Nephron (organoid): ENCODE measurements around the gene C2CD4C.

ENCODE experiments used
- H3K27ac Mint-ChIP-seq, 3 experiments: 2 replicates each; pipeline ENCODE4 v1.8.0; 2020; ENCODE audit warnings: mixed read lengths in 3 of 3, mild to moderate bottlenecking in 2 of 3, moderate library complexity in 1 of 3
- H3K27me3 Mint-ChIP-seq: 2 replicates; pipeline ENCODE4 v1.8.0; 2021; ENCODE audit warnings: low read depth, mild to moderate bottlenecking, moderate library complexity, mixed read lengths
- H3K36me3 Mint-ChIP-seq: 2 replicates; pipeline ENCODE4 v1.8.0; 2020; ENCODE audit warnings: low read depth, mixed read lengths
- H3K4me1 Mint-ChIP-seq: 2 replicates; pipeline ENCODE4 v1.8.0; 2020; ENCODE audit warnings: mixed read lengths
- H3K4me3 Mint-ChIP-seq, 3 experiments: 2 replicates each; pipeline ENCODE4 v1.8.0; 2020; ENCODE audit warnings: mild to moderate bottlenecking in 3 of 3, mixed read lengths in 3 of 3, moderate library complexity in 2 of 3
- H3K9me3 Mint-ChIP-seq: 2 replicates; pipeline ENCODE4 v1.8.0; 2020; ENCODE audit warnings: mixed read lengths
- TF ChIP-seq, protein P1 (sequence below), 3 experiments: fragments of 200-600 bp; sonication (generic); IDR thresholded peaks; one replicate each; pipeline ENCODE4 v1.5.0; 2021; ENCODE audit warnings: antibody characterized with exemption in 3 of 3; ENCODE audit not compliant: unreplicated experiment in 3 of 3

C2CD4C gene, protein sequence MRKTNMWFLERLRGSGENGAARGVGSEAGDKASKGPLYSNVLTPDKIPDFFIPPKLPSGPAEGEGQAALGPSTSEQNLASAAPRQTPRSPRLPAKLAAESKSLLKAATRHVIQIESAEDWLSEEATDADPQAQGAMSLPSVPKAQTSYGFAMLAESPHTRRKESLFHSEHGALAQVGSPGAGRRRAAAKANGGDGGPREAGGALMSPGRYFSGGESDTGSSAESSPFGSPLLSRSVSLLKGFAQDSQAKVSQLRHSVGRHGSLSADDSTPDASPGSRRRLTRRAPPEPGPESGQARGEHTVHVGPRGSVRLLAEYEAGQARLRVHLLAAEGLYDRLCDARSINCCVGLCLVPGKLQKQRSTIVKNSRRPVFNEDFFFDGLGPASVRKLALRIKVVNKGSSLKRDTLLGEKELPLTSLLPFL

GRCh38 chr19:408902-409515 lies at the start of gene C2CD4C:
Gene C2CD4C, minus strand, starts transcription at chr19:409147. Its CDS starts 786 bp downstream, at chr19:408361.
- no peaks in the 10 kb centered on the region for H3K9me3 Mint-ChIP-seq
- no peaks in the 10 kb centered on the region for H3K36me3 Mint-ChIP-seq
- H3K4me3 Mint-ChIP-seq: peak within 1 kb of the TSS; percentile 92 to 94 (median 92)
- peaks cover 5% of the 10 kb centered on the region for H3K27me3 Mint-ChIP-seq
- peak within 1 kb of the TSS; percentile 71 to 84 (median 81) for H3K27ac Mint-ChIP-seq
- TF ChIP-seq, protein P1, sequence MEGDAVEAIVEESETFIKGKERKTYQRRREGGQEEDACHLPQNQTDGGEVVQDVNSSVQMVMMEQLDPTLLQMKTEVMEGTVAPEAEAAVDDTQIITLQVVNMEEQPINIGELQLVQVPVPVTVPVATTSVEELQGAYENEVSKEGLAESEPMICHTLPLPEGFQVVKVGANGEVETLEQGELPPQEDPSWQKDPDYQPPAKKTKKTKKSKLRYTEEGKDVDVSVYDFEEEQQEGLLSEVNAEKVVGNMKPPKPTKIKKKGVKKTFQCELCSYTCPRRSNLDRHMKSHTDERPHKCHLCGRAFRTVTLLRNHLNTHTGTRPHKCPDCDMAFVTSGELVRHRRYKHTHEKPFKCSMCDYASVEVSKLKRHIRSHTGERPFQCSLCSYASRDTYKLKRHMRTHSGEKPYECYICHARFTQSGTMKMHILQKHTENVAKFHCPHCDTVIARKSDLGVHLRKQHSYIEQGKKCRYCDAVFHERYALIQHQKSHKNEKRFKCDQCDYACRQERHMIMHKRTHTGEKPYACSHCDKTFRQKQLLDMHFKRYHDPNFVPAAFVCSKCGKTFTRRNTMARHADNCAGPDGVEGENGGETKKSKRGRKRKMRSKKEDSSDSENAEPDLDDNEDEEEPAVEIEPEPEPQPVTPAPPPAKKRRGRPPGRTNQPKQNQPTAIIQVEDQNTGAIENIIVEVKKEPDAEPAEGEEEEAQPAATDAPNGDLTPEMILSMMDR (IDR thresholded peaks at IDR 0.05; ENCODE audit: unreplicated experiment in 3 of 3): no peak
- peaks cover 15% of the 10 kb centered on the region for H3K4me1 Mint-ChIP-seq

- no peak overlapping the region for H3K27ac Mint-ChIP-seq
- H3K4me1 Mint-ChIP-seq: peaks cover 9% of the 10 kb centered on the region
- TF ChIP-seq, protein P1 (IDR thresholded peaks at IDR 0.05; ENCODE audit: unreplicated experiment in 3 of 3): no peak
- peaks cover 27% of the 10 kb centered on the region for H3K36me3 Mint-ChIP-seq
- no peak overlapping the region for H3K4me3 Mint-ChIP-seq
- peaks cover 11% of the 10 kb centered on the region for H3K27me3 Mint-ChIP-seq
- H3K9me3 Mint-ChIP-seq: no peaks in the 10 kb centered on the region
These were observed 49.4 kb upstream of the C2CD4C start for GRCh38 chr19:458091-459042.

- TF ChIP-seq, protein P1 (IDR thresholded peaks at IDR 0.05; ENCODE audit: unreplicated experiment in 3 of 3): no peak
- peak overlapping the region in 2 of 3 experiments; percentile 26 to 55 for H3K4me3 Mint-ChIP-seq
- no peak overlapping the region for H3K27ac Mint-ChIP-seq
- peaks cover 31% of the 10 kb centered on the region for H3K36me3 Mint-ChIP-seq
- peaks cover 9% of the 10 kb centered on the region for H3K4me1 Mint-ChIP-seq
- peaks cover 9% of the 10 kb centered on the region for H3K27me3 Mint-ChIP-seq
- no peaks in the 10 kb centered on the region for H3K9me3 Mint-ChIP-seq
These were observed 48.7 kb upstream of the C2CD4C start for GRCh38 chr19:457636-458035.

GRCh38 chr19:456547-457110 lies 47.7 kb upstream of the C2CD4C start:
- H3K4me3 Mint-ChIP-seq: peak overlapping the region in 1 of 3 experiments; percentile 60
- TF ChIP-seq, protein P1 (IDR thresholded peaks at IDR 0.05; ENCODE audit: unreplicated experiment in 3 of 3): no peak

GRCh38 chr19:455851-456546 lies 47.1 kb upstream of the C2CD4C start:
- peaks cover 43% of the 10 kb centered on the region for H3K36me3 Mint-ChIP-seq
- no peak overlapping the region for H3K27ac Mint-ChIP-seq
- peaks cover 9% of the 10 kb centered on the region for H3K4me1 Mint-ChIP-seq
- no peaks in the 10 kb centered on the region for H3K9me3 Mint-ChIP-seq
- TF ChIP-seq, protein P1 (IDR thresholded peaks at IDR 0.05; ENCODE audit: unreplicated experiment in 3 of 3): no peak
- H3K4me3 Mint-ChIP-seq: peak overlapping the region in 1 of 3 experiments; percentile 60
- peaks cover 5% of the 10 kb centered on the region for H3K27me3 Mint-ChIP-seq

More at GRCh38 chr19:456547-457110, 47.7 kb upstream of the C2CD4C start:
- Mint-ChIP-seq H3K27me3 (peaks cover 5% of the 10 kb centered on the region), H3K27ac (no peak overlapping the region), H3K9me3 (no peaks in the 10 kb centered on the region), H3K36me3 (peaks cover 39% of the 10 kb centered on the region), H3K4me1 (peaks cover 9% of the 10 kb centered on the region)
